Femur (tissue), 1 donor: ENCODE measurements around the gene STRA6.

Experiments
- DNase-seq: peaks from one replicate; pipeline ENCODE4 v3.0.0-alpha.2; 2017

The STRA6 gene

GRCh38 chr15:74226761-74227540, 24.4 kb upstream of the STRA6 start:
- DNase-seq: no peak

GRCh38 chr15:74225928-74226327, 23.3 kb upstream of the STRA6 start:
- DNase-seq: no peak

GRCh38 chr15:74222240-74223119, 19.9 kb upstream of the STRA6 start:
- DNase-seq: no peak

- DNase-seq: no peak
Measured at GRCh38 chr15:74221399-74222239, 19.0 kb upstream of the STRA6 start.

- DNase-seq: no peak
Measured at GRCh38 chr15:74220475-74221248, 18.1 kb upstream of the STRA6 start.

GRCh38 chr15:74217907-74218885, 15.6 kb upstream of the STRA6 start:
- DNase-seq: no peak

GRCh38 chr15:74216949-74217348, 14.4 kb upstream of the STRA6 start:
- DNase-seq: no peak

- no peak for DNase-seq
Measured at GRCh38 chr15:74215958-74216357, 13.4 kb upstream of the STRA6 start.

GRCh38 chr15:74214324-74215021, 11.9 kb upstream of the STRA6 start:
- DNase-seq: no peak

- DNase-seq: peak; percentile 55
Measured at GRCh38 chr15:74213858-74214284, 11.3 kb upstream of the STRA6 start.

GRCh38 chr15:74212494-74212893, 9.9 kb upstream of the STRA6 start:
- DNase-seq: no peak

GRCh38 chr15:74211656-74212055, 9.1 kb upstream of the STRA6 start:
- DNase-seq: no peak

GRCh38 chr15:74210729-74211128, 8.1 kb upstream of the STRA6 start:
- DNase-seq: no peak

GRCh38 chr15:74209997-74210671, 7.5 kb upstream of the STRA6 start:
- no peak for DNase-seq

GRCh38 chr15:74209560-74209958, 7.0 kb upstream of the STRA6 start:
- no peak for DNase-seq

- DNase-seq: peak; percentile 61
Measured at GRCh38 chr15:74208901-74209559, 6.4 kb upstream of the STRA6 start.

- DNase-seq: no peak
Measured at GRCh38 chr15:74208496-74208895, 5.9 kb upstream of the STRA6 start.

GRCh38 chr15:74207652-74208440, 5.3 kb upstream of the STRA6 start:
- no peak for DNase-seq
